PC-9 (cell line): ENCODE measurements around the gene MPND. TPM values are rescaled to one million over a fixed set of nuclear protein-coding genes. Genes with fewer than 3 reads are reported as not detected.

Experiments
- BruUV-seq: library from RNA; stranded (reverse); fragments of 400-500 nt; replicated peaks from 2 replicates; lab custom pipeline; 2021; lab: Mats Ljungman, UMichigan
- CTCF ChIA-PET: fragments of 300-600 bp; sonication (Branson Sonifier 250); formaldehyde crosslinking; loops from one replicate; lab custom pipeline; 2022; ENCODE audit warnings: antibody characterized with exemption; lab: Charles Lee
- POLR2A ChIA-PET: fragments of 300-600 bp; sonication (Branson Sonifier 250); formaldehyde crosslinking; loops from one replicate; lab custom pipeline; 2022; ENCODE audit warnings: antibody characterized with exemption; ENCODE audit not compliant: unreplicated experiment; lab: Charles Lee
- DNase-seq, 2 experiments: peaks; one replicate each; pipeline versions ENCODE4 v3.0.0 to v3.0.0-alpha.2; 2015 to 2022; ENCODE audit warnings: mixed read lengths in 1 of 2
- H2AFZ ChIP-seq: fragments of 200-600 bp; sonication (generic); 2 replicates; pipeline ENCODE4 v1.8.1; 2017; ENCODE audit warnings: antibody characterized with exemption
- H3F3A ChIP-seq: fragments of 200-600 bp; sonication (generic); 2 replicates; pipeline ENCODE4 v1.8.1; 2017; ENCODE audit warnings: antibody characterized with exemption, mild to moderate bottlenecking, low read depth; ENCODE audit not compliant: insufficient read depth
- H3K27ac ChIP-seq: fragments of 200-600 bp; sonication (generic); 2 replicates; pipeline ENCODE4 v1.6.1; 2016; ENCODE audit warnings: mixed run types
- H3K27me3 ChIP-seq: fragments of 200-600 bp; sonication (generic); 2 replicates; pipeline ENCODE4 v1.6.1; 2016; ENCODE audit warnings: low read depth, mixed run types; ENCODE audit not compliant: insufficient read depth
- H3K36me3 ChIP-seq: fragments of 200-600 bp; sonication (generic); 2 replicates; pipeline ENCODE4 v1.6.1; 2016; ENCODE audit warnings: low read depth, mixed run types
- H3K4me1 ChIP-seq: fragments of 200-600 bp; sonication (generic); replicated peaks from 2 replicates; pipeline ENCODE4 v1.6.1; 2016; ENCODE audit warnings: mixed run types; ENCODE audit not compliant: insufficient read depth
- H3K4me2 ChIP-seq: fragments of 200-600 bp; sonication (generic); 2 replicates; pipeline ENCODE4 v1.6.1; 2017; ENCODE audit warnings: mixed run types
- H3K4me3 ChIP-seq: fragments of 200-600 bp; sonication (generic); 2 replicates; pipeline ENCODE4 v1.6.1; 2016; ENCODE audit warnings: mixed run types
- H3K79me2 ChIP-seq: fragments of 200-600 bp; sonication (generic); 2 replicates; pipeline ENCODE4 v1.6.1; 2017; ENCODE audit warnings: low read depth, mixed run types
- H3K9me2 ChIP-seq: fragments of 200-600 bp; sonication (generic); 2 replicates; pipeline ENCODE4 v1.8.1; 2017; ENCODE audit warnings: mild to moderate bottlenecking; ENCODE audit not compliant: insufficient read depth
- H3K9me3 ChIP-seq: fragments of 200-600 bp; sonication (generic); 2 replicates; pipeline ENCODE4 v1.8.1; 2016; ENCODE audit warnings: low read depth; ENCODE audit not compliant: insufficient read depth
- H4K20me1 ChIP-seq: fragments of 200-600 bp; sonication (generic); 2 replicates; pipeline ENCODE4 v1.8.1; 2017; ENCODE audit not compliant: insufficient read depth
- EZH2 ChIP-seq: fragments of 200-600 bp; sonication (generic); IDR thresholded peaks from 2 replicates; pipeline ENCODE4 v1.8.0; 2017; ENCODE audit warnings: antibody characterized with exemption, low read depth
- intact Hi-C: fragments of 100-400 bp; cut with micrococcal nuclease; formaldehyde crosslinking; loops from one replicate; pipeline ENCODE4 v1.10.0; 2022; ENCODE audit not compliant: unreplicated experiment
- total RNA-seq: library from RNA; stranded (reverse); gene quantifications from 2 replicates; pipeline ENCODE4 v1.2.3, GENCODE V29; 2021
- TF ChIP-seq, protein P1 (sequence below): fragments of 200-600 bp; sonication (generic); conservative IDR thresholded peaks from 2 replicates; pipeline ENCODE4 v1.6.1; 2017; ENCODE audit warnings: mixed run types, antibody characterized with exemption, mild to moderate bottlenecking, moderate library complexity

MPND gene
- total RNA-seq, 1 experiment from 2014 or later = 12.6 TPM

DNA sequence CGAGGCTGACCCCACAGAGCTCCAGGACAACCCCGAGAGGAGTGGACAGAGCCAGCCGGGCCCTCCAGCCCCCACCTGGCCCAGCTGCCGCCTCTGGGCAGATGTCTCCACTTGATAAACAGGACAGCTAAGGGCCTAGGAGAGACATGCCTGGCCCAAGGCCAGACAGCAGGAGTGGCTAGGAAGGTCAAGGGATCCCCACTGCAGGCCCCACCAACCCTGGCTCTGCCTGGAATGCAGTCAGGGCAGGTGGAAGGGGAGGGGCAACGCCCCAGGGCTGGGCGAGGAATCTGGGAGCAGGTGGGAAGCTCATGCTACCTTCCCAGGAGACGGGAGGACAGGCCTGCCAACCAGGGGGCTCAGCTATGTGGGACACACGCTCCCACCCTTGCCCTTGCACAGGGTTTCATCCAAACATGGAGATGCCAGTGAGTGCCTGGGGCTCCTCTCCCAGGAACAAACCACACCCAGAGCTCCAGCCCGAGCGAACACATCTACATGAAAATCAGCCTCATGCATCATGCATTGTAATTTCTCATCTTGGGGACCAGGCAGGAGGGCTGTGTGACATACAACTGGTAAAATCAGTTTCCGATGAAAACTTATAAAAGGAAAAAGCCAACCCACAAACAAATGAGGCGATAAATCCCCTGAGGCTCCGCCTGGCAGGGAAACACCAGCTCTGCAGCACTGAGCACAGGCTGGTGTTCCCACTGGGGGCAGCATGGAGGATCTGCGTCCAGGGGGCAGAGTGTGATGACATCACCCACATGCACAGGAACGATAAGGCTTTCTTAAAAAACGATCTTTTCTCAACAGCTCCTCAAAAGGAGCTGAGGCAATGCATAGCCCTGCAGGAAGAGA lies 32.0 kb downstream of the MPND start:
- H3K4me1 ChIP-seq = peaks cover 68% of the 10 kb centered on the region
- BruUV-seq = no TSS peak
- no peaks in the 10 kb centered on the region for H3K9me2 ChIP-seq
- peak overlapping the region; percentile 95 for H3K27ac ChIP-seq
- intact Hi-C loops = loop anchor here (1.0 to 10.0 kb wide), 4 partner anchors 13 to 388 kb away; partner anchors contain the start of genes DPP9, EEF2 and SH3GL1
- CTCF ChIA-PET = interaction anchor here (0.8 to 1.1 kb wide), 3 partner anchors 13 to 27 kb away, joined by 3 to 5 read pairs (median 3); partner anchors contain the start of gene CHAF1A
- no peak overlapping the region for H2AFZ ChIP-seq
- peaks cover 30% of the 10 kb centered on the region for H3K79me2 ChIP-seq
- H3K36me3 ChIP-seq = no peaks in the 10 kb centered on the region
- POLR2A ChIA-PET = interaction anchor here (0.7 kb wide), 4 partner anchors 33 to 613 kb away, joined by 3 to 5 read pairs (median 3); partner anchors contain the start of gene MRPL54
- peak; percentile 92 to 97 for DNase-seq
- peaks cover 56% of the 10 kb centered on the region for H3F3A ChIP-seq
- no peaks in the 10 kb centered on the region for H3K9me3 ChIP-seq
- TF ChIP-seq, protein P1, sequence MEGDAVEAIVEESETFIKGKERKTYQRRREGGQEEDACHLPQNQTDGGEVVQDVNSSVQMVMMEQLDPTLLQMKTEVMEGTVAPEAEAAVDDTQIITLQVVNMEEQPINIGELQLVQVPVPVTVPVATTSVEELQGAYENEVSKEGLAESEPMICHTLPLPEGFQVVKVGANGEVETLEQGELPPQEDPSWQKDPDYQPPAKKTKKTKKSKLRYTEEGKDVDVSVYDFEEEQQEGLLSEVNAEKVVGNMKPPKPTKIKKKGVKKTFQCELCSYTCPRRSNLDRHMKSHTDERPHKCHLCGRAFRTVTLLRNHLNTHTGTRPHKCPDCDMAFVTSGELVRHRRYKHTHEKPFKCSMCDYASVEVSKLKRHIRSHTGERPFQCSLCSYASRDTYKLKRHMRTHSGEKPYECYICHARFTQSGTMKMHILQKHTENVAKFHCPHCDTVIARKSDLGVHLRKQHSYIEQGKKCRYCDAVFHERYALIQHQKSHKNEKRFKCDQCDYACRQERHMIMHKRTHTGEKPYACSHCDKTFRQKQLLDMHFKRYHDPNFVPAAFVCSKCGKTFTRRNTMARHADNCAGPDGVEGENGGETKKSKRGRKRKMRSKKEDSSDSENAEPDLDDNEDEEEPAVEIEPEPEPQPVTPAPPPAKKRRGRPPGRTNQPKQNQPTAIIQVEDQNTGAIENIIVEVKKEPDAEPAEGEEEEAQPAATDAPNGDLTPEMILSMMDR = no peak; the same call in 1 of the 2 replicates
- no peak for TF ChIP-seq EZH2
- peak overlapping the region; percentile 42; the same call in 1 of the 2 replicates for H3K4me3 ChIP-seq
- H4K20me1 ChIP-seq = peaks cover 14% of the 10 kb centered on the region
- H3K27me3 ChIP-seq = no peaks in the 10 kb centered on the region
- H3K4me2 ChIP-seq = peak overlapping the region; percentile 80

DNA sequence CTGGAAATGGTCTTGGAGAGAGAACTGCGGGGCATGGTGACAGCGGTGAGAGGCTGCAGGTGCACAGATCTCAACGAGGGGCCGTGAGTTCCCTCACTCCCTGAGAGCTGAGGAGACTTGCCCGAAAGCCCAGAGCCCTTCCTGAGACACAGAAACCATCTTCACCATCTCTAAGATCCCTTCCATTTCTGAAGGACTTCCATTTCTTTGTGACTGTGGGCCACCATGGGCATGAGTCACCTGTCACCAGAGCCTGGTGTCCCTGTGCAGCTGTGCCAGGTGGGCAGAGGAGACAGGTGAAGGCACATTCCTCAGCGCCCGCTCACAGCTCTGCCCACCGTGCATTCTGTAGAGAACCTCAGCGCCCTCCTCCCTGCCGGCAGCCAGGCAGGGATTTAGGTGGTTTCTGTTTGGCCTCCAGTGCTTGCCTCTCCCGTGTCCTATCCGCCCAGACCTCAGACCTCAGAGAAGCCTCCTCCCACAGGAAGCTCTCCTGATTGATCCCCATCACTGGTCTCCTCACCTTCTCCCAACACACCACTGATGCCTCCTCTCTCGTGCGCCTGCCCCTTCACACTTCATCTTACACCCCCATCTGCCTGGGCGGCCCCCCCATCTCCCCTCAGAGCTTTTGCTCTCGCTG lies 32.8 kb downstream of the MPND start:
- Histone ChIP-seq H3F3A (peaks cover 56% of the 10 kb centered on the region), H2AFZ (no peak overlapping the region), H3K9me3 (no peaks in the 10 kb centered on the region), H4K20me1 (peaks cover 17% of the 10 kb centered on the region), H3K4me1 (peaks cover 68% of the 10 kb centered on the region), H3K79me2 (peaks cover 30% of the 10 kb centered on the region), H3K9me2 (no peaks in the 10 kb centered on the region), H3K27ac (peak overlapping the region; percentile 95), H3K27me3 (no peaks in the 10 kb centered on the region), H3K4me2 (peak overlapping the region; percentile 80), H3K36me3 (no peaks in the 10 kb centered on the region), H3K4me3 (peak overlapping the region; percentile 0; the same call in 1 of the 2 replicates)
- TF ChIP-seq, protein P1 = no peak
- no peak for TF ChIP-seq EZH2
- ChIA-PET CTCF (interaction anchor here (1.0 kb wide), 1 partner anchor 26 kb away, joined by 3 read pairs; the partner anchor contains the start of gene CHAF1A), POLR2A (no interaction called here)
- DNase-seq = peak; percentile 62 to 76
- intact Hi-C loops = loop anchor here (5.0 to 10.0 kb wide), 2 partner anchors 349 to 389 kb away; partner anchors contain the start of genes DPP9 and EEF2
- BruUV-seq = no TSS peak

DNA sequence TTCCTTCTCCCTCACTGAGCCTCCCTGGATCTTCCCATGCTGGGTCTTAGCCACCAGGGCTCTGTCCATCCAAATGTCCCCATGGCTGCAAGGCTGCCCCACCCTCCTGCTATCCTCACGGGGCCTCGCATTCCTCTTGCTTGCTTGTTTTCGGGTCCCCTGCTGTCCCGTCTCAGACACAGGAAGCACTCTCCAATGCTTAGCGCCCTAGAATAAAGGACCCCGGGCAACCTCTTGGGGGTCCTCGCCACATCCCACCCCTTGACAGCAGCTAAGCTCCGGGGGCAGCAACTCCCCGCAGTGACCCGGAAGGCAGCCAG lies 33.3 kb downstream of the MPND start:
- Histone ChIP-seq H4K20me1 (peaks cover 17% of the 10 kb centered on the region), H3K9me2 (no peaks in the 10 kb centered on the region), H3K36me3 (no peaks in the 10 kb centered on the region), H3K79me2 (peaks cover 30% of the 10 kb centered on the region), H3K9me3 (no peaks in the 10 kb centered on the region), H3K27me3 (no peaks in the 10 kb centered on the region), H3K4me3 (peak overlapping the region; percentile 26; the same call in 1 of the 2 replicates), H3K4me1 (peaks cover 68% of the 10 kb centered on the region), H2AFZ (no peak overlapping the region), H3K27ac (peak overlapping the region; percentile 95), H3F3A (peaks cover 56% of the 10 kb centered on the region), H3K4me2 (peak overlapping the region; percentile 80)
- TF ChIP-seq, protein P1 = no peak
- TF ChIP-seq EZH2 = no peak
- DNase-seq = no peak
- CTCF ChIA-PET = interaction anchor here (1.0 kb wide), 1 partner anchor 26 kb away, joined by 3 read pairs; the partner anchor contains the start of gene CHAF1A
- no TSS peak for BruUV-seq
- intact Hi-C loops = loop anchor here (5.0 to 10.0 kb wide), 2 partner anchors 348 to 389 kb away; partner anchors contain the start of genes DPP9 and EEF2
- POLR2A ChIA-PET = no interaction called here
